Middle frontal gyrus (tissue), 1 donor: ENCODE measurements around the gene ZNF185.
"Not testable (repeated sequence)": the region's sequence is repeated elsewhere in the genome, so short reads cannot be mapped to it uniquely, and the experiment has no call there.

Experiments used
- DNase-seq: peaks from one replicate; pipeline ENCODE4 v3.0.0-alpha.2; 2015; ENCODE audit warnings: low spot score; ENCODE audit errors: extremely low spot score

The ZNF185 gene

DNA sequence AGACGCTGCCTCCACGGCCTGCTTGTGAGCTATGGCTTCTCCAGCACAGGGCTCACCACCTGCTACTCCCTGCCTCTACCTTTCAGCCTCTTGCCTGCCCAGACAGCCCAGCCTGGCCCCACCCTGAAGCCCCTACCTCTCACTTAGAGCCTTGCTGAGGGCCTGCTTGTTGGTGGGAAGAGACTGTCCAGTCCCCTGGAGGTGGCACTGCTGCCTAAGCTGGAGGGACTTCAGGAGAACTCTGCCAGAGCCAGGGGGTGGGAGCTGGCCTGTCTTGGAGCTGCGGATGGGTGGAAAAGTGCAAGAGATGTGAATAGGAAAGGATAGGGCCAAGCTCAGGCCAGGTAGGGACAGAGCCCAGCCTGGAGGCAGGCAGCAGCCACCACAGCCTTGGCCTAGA lies 2.7 kb upstream of the ZNF185 start:
- no peak for DNase-seq

DNA sequence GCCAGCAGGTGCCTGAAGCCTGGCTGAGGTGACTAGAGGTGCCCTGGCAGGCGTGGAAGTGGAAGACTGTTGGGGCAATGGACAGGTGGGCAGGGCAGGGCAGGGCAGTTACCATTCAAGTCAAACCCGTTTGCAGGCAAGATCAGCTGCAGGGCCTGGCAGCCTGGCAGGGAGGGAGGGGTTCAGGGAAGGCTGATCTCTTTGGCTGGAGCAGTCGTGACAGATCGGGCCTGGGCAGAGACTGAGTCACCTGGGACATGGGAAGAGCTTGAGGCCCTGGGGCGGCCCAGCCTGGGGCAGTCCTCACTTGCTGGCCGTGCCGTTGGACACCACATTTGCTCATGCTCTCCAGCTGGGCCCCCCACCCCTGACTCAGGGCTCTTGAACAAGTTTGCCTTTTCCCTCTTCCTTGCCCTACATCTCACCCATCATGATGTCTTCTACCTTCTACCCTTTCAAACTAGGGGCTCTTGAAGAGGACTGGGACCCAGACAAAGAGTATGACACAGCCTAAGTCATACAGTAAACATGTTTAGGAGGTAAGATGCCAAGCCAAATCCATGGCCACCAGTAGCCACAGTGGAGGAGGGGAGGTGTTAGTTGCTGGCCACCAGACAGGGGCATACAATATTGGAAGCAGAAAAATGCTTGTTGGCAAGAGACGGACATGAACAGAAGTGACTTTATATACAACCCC lies 2.0 kb upstream of the ZNF185 start:
- DNase-seq: no peak

DNA sequence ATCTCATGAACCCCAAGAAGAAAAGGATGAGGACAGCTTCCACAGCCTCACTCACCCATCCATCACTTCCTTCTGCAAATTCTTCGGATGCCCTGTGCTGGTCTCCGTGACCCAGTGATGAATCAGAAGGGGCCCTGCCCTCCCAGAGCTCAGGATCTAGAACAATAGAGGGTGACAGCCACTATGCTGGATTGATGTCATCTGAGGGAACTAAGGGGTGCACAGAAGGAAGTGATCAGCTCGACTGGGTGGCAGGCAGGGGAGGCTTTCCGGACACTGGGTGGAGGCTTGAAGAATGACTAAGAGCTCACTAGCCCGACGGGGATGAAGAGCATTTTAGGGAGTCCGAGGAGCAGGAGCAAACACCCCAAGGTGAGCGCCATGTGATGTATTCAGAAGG lies 1.4 kb upstream of the ZNF185 start:
- DNase-seq: no peak

- DNase-seq: no peak
Observed at GRCh38 chrX:152898442-152898841, 575 bp downstream of the ZNF185 start.

DNA sequence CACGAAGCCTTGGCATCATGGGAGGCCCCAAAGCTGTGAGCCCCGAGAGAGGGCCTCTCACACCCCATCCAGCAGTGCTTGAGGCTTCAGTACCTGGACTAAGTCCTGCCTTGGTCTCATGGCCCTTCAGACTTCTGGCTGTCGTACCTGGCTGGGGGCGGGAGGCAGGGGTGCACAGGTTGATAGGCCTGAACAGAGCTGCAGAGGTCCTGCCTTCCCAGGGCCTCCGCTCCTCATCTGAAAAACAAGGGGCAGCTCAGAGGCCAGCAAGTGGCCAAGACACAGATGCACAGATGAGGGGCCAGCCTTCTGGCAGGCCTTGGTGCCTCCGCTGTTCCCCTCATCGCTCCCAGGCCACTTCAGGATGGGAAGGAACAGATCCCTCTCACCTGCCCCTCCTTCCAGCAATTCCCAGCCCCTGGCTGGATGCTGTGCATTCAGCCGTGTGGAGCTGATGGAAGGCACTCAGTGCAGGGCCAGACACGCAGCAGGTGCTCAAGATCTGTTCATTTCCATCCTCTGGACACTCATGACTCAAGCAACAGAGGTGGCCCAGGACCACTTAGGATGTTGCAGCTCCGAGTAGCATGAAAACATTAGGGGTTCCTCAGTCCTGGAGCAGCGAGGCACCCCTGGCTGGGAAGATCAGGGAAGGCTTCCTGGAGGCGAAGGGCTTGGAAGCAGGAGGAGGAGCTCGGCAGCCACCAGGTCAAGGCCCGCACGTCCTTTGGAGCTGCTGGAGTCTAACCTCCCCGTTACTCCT lies 1.4 kb downstream of the ZNF185 start:
- DNase-seq: no peak

DNA sequence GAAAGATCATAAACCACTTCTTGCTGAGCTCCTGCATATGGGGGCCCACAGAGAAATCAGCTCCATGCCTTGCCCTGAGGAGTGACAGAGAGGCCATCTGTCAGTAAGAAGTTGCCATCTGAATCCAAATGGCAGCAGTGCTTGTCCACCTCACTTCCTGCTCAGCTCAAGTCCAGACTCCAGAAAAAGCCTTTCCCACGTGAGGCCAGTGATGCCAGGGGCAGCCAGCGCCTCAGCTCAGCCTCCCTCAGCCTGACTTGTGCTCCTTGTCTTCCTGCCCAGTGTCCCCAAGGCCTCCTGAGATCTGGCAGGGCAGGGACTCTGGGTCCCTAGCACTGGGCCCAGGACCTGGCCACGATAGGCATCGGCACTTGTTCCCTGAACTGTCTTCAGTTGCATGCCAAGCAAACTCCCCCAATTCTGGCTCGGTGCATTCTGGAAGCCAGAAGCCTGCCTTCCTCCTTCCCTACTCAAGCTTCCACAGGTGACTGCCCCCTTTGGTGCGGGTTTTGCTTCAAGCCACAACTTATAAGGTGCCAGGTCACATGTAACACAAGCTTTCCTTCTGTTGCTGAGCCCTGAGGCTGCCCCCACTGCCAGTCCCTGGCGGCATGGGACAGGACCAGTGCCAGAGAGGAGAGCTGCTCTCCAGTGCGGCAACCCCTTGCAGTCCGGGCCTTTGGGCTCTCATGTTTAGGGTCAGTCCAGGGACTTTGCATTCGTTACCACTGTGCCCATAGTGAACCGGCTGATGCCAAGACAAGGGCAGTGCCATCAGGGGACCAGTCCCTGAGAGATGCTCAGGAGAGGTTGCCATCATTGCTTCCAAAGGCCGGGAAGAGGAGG lies 2.2 kb downstream of the ZNF185 start:
- no peak for DNase-seq

GRCh38 chrX:152900937-152901445 lies 3.1 kb downstream of the ZNF185 start:
- no peak for DNase-seq

DNA sequence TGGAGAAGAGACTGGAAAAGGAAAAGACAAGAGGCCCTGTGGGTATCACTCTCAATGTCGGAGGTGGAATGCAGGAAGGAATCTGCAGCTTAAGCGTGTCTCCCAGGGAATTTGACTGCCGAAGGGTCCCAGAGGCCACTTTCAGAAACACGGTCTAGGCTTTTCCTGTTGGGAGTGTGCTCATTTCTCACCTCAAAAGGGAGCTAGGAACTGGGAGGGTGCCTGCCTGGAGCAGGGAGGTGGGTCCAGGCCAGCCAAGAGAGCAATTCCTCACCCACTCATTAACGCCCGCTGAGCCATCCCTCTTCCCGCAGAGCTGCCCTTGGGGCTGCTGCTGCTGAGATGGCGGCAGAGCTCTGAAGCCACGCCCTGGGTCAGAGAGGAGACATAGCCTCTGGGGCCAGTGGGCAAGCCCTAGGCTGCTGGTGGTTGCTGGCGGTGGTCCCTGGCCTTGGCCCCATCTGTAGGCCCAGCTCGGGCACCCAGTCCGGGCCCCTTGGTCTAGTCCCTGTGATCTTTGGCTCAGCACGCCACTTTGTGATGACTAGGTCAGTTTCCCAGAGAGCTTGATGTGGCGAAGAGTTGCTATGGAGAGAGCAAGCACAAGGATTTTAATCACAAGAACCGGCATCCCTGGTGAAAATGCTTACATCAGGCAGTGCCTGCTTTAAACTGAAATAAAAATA lies 4.1 kb downstream of the ZNF185 start:
- no peak for DNase-seq

GRCh38 chrX:152902502-152902820 lies 4.6 kb downstream of the ZNF185 start:
- no peak for DNase-seq

- DNase-seq: no peak
Observed at GRCh38 chrX:152903589-152903988, 5.7 kb downstream of the ZNF185 start.

GRCh38 chrX:152904151-152905080 lies 6.5 kb downstream of the ZNF185 start:
- DNase-seq: no peak

GRCh38 chrX:152905081-152905420 lies 7.2 kb downstream of the ZNF185 start:
- DNase-seq: no peak

GRCh38 chrX:152907084-152907651 lies 9.3 kb downstream of the ZNF185 start:
- no peak for DNase-seq

- DNase-seq: no peak
Observed at GRCh38 chrX:152908486-152908885, 10.6 kb downstream of the ZNF185 start.

DNA sequence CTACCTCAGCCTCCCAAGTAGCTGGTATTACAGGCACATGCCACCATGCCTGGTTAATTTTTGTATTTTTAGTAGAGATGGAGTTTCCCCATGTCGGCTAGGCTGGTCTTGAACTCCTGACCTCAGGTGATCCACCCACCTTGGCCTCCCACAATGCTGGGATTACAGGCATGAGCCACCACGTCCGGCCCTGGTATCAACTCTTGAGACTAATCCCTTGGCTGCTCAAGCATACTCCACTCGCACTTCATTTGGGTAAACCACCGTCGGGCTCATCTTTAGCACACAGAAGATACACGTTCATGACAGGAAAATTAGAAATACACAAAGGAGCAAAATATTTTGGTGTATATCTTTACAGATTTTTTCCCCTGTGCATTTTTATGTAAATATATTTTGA lies 12.2 kb downstream of the ZNF185 start:
- DNase-seq: not testable (repeated sequence)

- DNase-seq: no peak
Observed at GRCh38 chrX:152912106-152912505, 14.2 kb downstream of the ZNF185 start.

- DNase-seq: no peak
Observed at GRCh38 chrX:152912641-152913040, 14.8 kb downstream of the ZNF185 start.

DNA sequence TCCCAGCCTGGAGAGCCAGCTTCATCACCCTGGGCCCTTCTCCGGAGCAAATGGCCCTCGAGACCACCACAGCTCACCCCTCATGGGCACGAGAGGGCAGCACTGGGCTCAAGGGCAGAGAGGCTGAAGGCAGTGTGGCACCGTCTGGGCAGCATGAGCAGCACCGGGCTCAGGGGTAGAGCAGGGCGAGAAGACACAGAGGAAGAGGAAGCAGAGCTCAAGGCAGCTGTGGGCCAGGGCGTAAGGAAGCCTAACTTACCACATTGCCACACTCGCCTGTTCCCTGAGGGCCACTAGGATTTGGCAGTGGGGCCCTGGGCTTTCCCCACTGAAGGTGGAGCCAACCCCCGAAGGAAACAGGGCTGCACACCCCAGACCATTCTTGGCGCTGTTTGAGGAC lies 15.5 kb downstream of the ZNF185 start:
- no peak for DNase-seq

GRCh38 chrX:152913910-152914309 lies 16.0 kb downstream of the ZNF185 start:
- DNase-seq: no peak
